Choroid plexus epithelial cell (primary cell): ENCODE measurements around the gene TASP1.
A peak's percentile ranks its signal among the peaks of the same experiment; 100 is the strongest.

Experiments used
- DNase-seq: peaks from one replicate; pipeline ENCODE4 v3.0.0-alpha.2; 2010; ENCODE audit warnings: low read depth
- H3K4me3 ChIP-seq: 2 replicates; pipeline ENCODE4 v1.5.1; 2011; ENCODE audit warnings: low read depth, mild to moderate bottlenecking, control low read depth, low read length, moderate library complexity
- CTCF ChIP-seq: conservative IDR thresholded peaks from 2 replicates; pipeline ENCODE4 v1.5.1; 2011; ENCODE audit warnings: low read depth, mild to moderate bottlenecking, control low read depth, inconsistent platforms, low read length, moderate library complexity

The TASP1 gene

GRCh38 chr20:13478366-13478765 lies 160.4 kb downstream of the TASP1 start:
- DNase-seq, result no peak
- H3K4me3 ChIP-seq, result no peak overlapping the region
- no peak for TF ChIP-seq CTCF

- TF ChIP-seq CTCF, result no peak
- no peak for DNase-seq
- no peak overlapping the region for H3K4me3 ChIP-seq
Measured at GRCh38 chr20:13474467-13474866, 164.3 kb downstream of the TASP1 start.

- no peak for TF ChIP-seq CTCF
- H3K4me3 ChIP-seq, result no peak overlapping the region
- no peak for DNase-seq
Measured at GRCh38 chr20:13469262-13469661, 169.5 kb downstream of the TASP1 start.

- no peak overlapping the region for H3K4me3 ChIP-seq
- no peak for TF ChIP-seq CTCF
- no peak for DNase-seq
Measured at GRCh38 chr20:13468166-13468565, 170.6 kb downstream of the TASP1 start.

GRCh38 chr20:13464702-13465101 lies 174.0 kb downstream of the TASP1 start:
- peak; percentile 36 for DNase-seq
- H3K4me3 ChIP-seq, result no peak overlapping the region
- TF ChIP-seq CTCF, result no peak

- no peak for TF ChIP-seq CTCF
- no peak for DNase-seq
- no peak overlapping the region for H3K4me3 ChIP-seq
Measured at GRCh38 chr20:13461849-13462458, 176.8 kb downstream of the TASP1 start.

- no peak overlapping the region for H3K4me3 ChIP-seq
- peak; percentile 79 for DNase-seq
- TF ChIP-seq CTCF, result peak; percentile 90
Measured at GRCh38 chr20:13458860-13459451, 179.8 kb downstream of the TASP1 start.
